HG03442 (cell line): ENCODE data around the gene ST6GALNAC2.
"Not testable (repeated sequence)": the region's sequence is repeated elsewhere in the genome, so short reads cannot be mapped to it uniquely, and the experiment has no call there.

Source experiments
- ATAC-seq: cut with Tn5 transposase; IDR thresholded peaks from one replicate; pipeline ENCODE4 v1.9.1; 2021; ENCODE audit warnings: mild to moderate bottlenecking, moderate library complexity; ENCODE audit not compliant: unreplicated experiment

Gene ST6GALNAC2

DNA sequence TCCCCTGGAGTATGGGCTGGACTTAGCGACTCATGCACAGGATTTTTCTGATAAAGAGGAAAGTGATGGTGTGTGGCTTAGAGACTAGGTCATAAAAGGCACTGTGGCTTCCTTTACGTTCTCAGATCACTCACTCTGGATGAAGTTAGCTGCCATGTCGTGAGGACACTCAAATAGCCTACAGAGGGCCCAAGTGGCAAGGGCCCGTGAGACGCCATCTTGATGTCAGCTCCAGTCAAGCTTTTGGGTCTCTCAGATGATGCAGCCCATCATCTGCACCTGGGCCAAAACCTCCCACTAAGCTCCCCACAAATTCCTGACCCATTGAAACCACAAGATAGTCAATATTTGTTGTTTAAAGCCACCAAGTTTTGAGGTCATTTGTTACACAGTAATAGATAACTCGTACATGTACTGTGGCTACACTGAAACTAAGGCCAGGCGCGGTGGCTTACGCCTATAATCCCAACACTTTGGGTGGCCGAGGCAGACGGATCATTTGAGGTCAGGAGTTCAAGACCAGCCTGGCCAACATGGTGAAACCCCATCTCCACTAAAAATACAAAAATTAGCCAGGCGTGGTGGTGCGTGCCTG, 14.7 kb downstream of the ST6GALNAC2 start:
- no peak for ATAC-seq

GRCh38 chr17:76570457-76570856, 15.2 kb downstream of the ST6GALNAC2 start:
- no peak for ATAC-seq

DNA sequence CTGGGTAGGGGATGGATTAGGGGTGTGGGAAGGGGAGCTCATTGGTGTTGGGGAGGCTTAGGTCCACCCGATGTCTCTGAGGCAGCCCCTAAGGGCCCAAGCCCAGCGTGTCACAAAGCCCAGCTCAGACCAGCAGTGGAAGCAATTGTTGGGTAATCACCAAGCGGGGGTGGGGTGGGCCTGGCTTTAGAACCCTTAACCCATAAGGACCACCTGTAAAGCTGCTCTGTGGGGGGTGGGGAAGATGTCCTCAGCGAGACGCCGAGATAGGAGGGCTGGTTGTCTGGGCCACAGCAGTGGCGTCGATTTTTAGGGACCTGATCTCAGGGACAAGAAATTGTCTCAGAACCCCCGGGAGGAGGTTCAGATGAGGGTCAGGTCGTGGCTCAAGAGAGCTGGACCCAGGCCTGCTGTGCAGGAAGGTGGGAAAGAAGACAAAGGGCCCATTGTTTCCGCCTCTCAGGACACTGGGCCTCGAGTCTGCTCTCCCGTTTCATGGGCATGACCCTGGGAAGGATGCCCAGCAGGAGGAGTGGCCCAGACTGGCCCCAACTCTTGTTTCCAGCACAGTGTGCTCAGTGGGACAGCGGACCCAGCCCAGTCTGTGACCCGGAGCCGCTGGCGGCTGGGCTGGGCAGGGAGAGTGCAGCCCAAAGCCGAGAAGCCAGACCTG, 15.9 kb downstream of the ST6GALNAC2 start:
- no peak for ATAC-seq

- ATAC-seq: no peak
These were observed 16.8 kb downstream of the ST6GALNAC2 start for GRCh38 chr17:76568811-76569221.

- ATAC-seq: no peak
These were observed 17.8 kb downstream of the ST6GALNAC2 start for GRCh38 chr17:76567634-76568432.

- no peak for ATAC-seq
These were observed 18.6 kb downstream of the ST6GALNAC2 start for GRCh38 chr17:76566988-76567431.

DNA sequence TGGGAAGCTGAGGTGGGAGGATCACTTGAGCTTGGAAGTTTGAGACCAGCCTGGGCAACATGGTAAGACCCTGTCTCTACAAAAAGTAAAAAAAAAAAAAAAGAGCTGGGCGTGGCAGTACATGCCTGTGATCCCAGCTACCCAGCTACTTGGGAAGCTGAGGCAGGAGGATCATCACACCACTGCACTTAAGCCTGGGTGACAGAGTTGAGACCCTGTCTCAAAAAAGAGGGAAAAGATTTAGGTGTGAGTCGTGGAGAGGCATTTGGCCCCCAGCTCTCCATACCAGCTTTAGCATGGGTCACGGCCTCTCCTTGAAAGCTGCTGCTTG, 19.1 kb downstream of the ST6GALNAC2 start:
- ATAC-seq: no peak

- no peak for ATAC-seq
These were observed 19.7 kb downstream of the ST6GALNAC2 start for GRCh38 chr17:76565728-76566612.

DNA sequence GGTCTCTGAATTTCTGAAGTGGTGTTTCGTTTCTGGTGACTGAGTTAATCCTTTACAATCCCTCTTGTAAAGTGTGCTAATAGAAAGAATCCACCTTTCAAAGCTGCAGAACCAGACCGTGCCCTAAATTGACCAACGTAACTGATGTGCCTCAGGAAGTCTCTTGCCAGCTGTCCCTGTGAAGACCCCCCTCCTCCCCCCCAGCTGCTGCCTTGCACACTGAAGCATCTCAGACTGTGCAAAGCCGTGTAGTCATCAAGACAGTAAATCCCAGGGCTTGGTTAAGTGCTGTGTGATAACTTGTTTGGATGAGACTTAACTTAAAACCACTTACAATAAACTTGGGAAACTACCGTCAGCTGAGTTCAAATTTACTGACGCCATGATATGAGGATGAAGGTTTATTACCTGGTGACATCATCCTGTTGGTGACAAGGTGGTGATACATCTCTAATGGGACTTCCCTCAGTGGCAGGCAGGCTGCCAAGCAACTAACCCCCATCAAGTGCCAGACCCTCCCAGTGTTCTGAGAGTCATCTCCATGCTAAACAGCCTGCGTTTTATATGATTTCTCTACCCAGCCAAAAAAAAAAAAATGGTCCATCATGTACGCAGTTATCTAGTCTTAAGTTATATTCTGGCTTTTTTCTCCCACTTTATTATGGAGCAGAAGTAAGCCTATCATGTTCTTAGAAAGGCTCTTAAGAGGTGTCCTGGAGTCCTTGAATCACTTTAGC, 20.5 kb downstream of the ST6GALNAC2 start:
- ATAC-seq: not testable (repeated sequence)

GRCh38 chr17:76563359-76563758, 22.3 kb downstream of the ST6GALNAC2 start:
- not testable (repeated sequence) for ATAC-seq

DNA sequence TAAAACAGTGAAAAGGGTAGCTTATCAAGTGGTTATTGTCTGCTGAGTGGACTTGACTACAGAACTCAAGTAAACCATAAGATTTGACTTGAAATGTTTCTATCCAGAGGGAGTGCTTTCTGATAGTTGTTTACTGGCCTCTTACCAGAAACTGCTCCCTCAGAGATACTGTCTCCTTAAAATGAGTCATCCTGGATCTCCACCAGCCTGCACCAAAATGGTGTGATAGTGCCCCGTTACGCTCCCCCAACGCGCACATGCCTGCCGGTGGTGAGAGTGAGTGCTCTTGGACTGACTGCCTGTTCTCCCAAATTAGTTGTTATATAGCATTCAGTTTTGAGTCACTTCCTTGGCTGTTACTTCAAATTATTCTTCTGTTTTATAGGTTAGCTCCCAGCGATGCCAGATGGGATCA, 22.9 kb downstream of the ST6GALNAC2 start:
- no peak for ATAC-seq

DNA sequence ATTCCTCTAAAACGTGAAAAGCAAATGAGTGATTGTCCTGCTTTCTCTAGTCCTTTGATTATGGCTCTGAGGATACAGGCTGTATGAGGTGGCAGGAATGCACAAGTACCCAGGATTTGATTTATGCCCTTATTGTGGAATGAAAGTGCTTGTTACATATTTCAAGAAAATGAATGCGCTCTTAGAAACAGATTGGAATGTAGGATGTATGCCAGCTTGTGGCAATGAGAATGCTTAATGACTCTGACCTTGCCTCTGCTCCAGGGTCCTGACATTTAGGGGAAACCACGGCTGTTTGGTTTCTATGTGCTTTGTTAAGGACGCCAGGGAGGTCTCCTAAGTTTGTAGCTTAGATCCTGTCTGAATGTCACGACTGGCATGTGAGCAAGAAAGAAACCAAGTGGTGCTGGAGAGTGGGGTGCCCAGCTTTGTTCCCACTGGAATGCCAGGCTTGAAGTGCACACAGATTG, 23.8 kb downstream of the ST6GALNAC2 start:
- no peak for ATAC-seq

GRCh38 chr17:76561332-76561731, 24.3 kb downstream of the ST6GALNAC2 start:
- ATAC-seq: no peak

- ATAC-seq: no peak
These were observed 24.8 kb downstream of the ST6GALNAC2 start for GRCh38 chr17:76560877-76561221.

DNA sequence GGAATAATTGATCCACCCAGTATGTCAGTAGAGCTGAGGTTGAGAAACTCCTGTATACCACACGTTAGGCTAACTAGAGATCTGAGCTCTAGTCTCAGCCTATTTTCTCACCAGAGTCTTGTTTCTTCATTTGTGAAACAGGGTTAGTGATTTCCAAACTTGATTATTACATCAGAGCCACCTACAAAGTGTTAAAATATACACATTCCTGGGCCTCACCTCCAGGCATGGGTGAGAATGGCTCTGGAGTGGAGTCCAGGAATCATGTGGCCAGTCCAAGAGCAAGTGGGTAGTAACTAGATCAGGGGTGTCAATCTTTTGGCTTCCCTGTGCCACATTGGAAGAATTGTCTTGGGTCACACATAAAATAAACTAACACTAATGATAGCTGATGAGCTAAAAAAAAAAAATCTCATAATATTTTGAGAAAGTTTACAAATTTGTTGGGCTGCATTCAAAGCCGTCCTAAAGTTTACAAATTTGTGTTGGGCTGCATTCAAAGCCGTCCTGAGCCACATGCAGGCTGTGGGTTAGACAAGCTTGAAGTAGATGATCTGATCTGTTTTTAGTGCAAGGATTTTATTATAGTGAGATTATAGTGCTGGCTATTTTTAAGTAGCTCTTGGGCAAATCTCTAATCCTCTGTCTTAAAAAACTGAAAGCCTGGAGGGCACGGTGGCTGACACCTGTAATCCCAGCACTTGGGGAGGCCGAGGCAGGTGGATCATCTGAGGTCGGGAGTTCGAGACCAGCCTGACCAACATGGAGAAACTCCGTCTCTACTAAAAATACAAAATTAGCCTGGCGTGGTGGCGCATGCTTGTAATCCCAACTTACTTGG, 25.4 kb downstream of the ST6GALNAC2 start:
- no peak for ATAC-seq

GRCh38 chr17:76559460-76559859, 26.2 kb downstream of the ST6GALNAC2 start:
- not testable (repeated sequence) for ATAC-seq

DNA sequence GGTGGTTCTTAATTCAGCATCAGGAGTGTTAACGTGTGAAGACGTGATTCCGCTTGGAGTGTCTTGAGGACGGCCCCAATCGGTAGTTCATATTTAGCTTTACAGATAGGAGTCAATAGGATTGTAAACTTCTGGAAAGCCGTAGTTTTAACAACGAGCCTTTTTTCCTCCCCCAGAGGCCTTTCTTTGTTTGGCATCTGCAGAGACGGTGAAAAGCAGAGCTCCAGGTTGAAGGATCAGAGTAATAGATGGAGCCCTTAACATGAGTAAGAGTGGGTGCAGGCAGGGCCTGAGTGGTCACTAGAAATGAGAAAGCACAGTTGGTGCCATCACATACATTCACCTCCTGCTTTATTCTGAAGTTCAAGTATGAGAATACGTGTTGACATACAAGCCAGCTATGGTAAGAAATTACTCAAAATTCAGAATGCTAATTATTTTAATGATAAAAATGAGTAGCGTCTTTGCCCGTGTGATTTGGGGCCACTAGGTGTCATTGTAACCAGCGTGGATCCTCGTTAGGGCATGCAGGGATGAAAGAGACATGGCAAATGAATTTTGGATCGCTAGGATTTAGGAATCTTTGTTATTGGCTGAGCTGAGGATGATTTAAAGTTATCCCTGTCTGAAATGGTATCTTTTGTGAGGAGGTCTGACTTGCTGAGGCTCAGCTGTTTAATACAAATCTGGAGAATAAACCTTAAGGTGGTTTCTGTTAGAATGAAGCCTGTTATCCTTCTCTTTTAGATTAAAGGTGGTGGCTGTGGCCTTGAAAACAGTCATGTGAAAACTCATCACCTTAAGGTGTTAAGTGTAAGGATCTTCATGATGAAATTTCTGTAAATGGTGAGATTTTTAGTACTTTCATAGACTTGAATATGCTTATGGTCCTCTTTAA, 27.2 kb downstream of the ST6GALNAC2 start:
- ATAC-seq: no peak
